ENCODE results near the gene PLEKHM3.
"Not testable (repeated sequence)": the region's sequence is repeated elsewhere in the genome, so short reads cannot be mapped to it uniquely, and the experiment has no call there.

Gene PLEKHM3

DNA sequence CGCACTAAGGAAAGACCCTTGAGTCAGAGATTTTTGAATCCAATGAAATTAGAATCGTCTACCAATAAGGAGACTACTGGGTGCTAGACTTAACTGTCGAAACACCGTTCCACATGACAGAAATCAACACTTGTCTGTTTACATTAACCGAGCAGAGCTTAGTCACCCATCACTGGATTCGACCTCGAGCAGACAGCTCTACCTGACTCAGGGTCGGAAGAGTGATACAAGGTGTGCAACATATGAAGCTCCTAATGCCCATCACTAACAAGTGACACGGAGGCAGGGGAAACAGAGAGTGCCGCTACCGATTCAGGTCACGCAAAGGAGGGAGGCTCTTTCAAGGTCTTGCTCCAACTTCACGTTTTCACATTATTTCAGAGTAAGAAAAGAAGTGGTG lies 201.5 kb downstream of the PLEKHM3 start:
- no peak for DNase-seq (ENCODE audit: low read depth)

DNA sequence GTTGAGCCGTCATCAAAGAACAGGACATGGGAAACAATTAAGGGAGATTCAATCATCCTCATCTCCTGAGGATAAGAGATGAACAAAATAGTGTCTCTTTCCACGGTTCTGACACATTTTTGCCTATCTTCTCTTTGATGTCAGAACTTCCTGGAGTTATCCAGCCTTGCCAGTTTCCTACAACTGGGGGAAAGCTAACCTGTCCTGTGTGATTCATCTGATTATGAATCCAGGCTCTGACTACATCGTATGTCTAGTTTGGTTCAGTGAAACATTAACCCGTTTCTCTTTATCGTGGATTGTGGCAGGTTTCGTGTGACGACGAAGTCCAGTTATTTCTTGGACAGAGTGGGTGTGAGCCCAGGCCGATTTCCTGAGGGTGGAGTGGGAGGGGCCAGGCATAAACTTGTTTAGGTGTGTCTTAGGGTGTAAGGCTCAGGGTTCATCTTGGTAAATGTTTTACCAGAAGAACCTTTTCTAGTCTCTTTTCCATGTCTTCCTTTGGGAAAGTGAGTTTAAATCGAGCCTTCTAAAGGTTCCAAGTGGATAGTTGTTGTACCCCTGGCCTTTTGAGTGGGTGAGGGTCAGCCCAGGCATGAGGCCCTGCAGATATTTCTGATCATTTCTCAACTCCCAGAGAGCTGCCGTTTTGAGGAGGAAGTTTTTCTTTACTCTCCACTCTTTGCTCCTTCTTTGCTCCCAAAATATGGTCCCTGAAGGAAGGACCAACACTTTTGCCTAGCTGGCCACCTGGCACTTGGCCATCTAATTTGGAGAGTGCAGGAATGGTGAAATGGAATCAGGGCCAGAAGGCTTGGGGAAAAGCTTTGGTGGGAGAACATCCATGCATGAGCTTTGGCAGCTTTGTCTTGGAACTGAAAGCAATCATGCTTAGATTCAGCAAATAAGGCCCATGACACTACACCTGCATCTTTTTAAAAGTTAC lies 205.2 kb downstream of the PLEKHM3 start:
- DNase-seq (ENCODE audit: low read depth), result no peak

DNA sequence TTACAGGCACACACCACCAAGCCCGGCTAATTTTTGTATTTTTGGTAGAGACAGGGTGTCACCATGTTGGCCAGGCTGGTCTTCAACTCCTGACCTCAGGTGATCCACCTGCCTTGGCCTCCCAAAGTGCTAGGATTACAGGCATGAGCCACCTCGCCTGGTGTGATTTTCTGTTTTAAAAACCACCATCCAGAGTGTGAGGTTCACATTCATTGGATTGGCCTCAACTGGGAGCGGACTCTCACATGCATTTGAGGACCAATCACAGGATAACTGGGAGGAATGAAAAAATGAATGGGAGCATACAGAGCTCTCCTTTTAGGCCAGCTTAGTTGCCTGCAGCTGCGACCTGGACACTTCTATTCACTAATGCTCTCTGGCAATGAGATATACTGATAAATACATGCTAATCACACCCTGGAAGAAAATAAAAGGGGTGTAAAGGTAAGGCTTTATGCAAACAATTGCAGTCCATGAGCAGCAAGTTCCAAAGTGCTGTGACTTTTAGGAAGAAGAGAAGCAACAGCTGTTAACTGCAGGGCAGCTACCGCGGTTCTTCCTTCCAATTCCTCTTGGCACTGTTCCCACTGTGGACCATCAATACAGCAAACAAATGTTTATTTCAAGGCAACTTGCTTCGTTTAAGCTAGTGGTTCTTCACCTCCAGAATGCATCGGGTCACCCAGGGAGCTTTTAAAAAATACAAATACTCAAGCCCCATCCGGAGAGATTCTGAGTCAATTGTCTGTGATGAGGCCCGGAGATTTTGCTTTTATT lies 206.1 kb downstream of the PLEKHM3 start:
- no peak for DNase-seq (ENCODE audit: low read depth)

DNA sequence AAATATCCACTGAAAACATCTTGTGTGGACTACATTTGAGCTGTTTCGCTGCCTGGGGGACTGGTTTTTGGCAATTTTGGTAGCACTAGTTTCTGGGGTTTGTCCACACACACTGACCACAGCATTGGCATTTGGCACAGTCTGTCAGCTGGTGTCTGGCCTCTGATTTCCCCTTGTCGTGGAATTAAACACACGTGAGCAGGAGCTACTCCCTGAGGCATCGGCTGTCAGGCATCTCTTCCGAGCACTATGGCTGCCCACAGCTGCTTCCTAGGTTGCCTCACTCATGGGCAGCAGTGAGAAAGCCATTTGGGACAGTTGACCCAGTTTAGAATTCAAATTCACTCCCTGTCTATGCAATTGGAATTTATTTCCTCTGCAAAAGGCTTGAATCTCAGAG lies 208.8 kb downstream of the PLEKHM3 start:
- DNase-seq (ENCODE audit: low read depth), result no peak

DNA sequence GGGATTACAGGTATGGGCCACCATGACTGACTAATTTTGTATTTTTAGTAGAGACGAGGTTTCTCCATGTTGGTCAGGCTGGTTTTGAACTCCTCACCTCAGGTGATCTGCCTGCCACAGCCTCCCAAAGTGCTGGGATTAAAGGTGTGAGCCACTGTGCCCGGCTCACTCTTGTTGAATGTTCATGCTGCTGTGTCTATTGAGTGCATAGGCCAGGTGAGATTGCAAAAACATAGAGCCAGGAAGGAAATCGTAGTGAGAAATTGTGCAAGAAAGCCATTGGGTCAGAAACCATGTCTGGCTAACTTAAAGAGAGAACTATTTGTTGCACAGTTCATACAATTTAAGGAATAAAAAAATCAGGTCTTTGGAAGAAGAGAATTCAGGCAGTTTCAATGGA lies 210.1 kb downstream of the PLEKHM3 start:
- no peak for DNase-seq (ENCODE audit: low read depth)

DNA sequence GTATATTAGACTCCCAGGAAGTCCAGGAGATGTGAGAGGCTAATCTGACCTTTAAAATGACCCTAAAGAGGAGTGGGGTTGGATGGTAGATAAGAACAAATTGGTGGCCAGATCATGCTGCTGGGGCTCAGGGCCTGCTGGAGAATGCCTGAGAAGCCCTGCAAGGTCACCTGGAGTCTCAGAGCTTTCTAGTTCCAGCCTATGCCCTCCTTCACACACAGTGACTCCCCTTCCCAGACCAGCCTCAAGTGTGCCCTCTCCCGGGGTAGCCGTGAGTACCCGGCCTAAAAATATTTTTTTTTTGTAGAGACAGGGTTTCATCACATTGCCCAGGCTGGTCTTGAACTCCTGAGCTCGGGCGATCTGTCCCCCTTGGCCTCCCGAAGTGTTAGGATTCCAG lies 211.4 kb downstream of the PLEKHM3 start:
- DNase-seq (ENCODE audit: low read depth), result no peak

DNA sequence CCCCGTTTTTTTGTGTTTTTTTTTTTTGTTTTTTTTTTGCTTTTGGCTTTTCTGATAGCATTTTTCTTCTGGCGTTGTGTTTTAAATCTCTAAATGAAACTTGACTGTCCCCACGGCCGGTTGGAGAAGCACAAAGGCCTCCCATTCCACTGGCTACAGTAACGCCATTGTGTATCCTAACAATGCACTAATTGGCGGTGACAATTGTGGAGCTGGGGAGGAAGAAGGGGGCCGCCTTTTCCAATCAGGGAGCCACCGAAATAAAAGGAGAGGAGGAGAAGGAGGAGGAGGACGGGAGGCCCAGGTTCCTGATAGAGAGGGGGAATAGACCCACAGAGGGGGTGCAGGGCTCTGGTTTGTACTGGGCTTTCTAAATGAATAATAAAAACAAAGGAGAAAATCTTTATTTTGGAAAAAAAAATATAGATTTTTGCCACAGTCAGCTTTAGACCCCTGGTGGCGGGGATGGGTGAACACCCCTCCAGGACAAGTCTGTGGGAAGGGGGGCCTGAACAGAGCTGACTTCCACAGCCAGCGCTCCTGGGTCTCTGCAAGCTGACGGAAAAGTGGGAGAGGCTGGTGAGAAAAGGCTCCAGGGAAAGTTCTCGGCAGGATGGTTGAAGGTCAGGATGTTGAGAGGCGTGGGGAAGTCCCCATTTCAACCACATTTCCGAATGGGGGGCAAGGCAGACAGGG lies 212.0 kb downstream of the PLEKHM3 start:
- no peak for DNase-seq (ENCODE audit: low read depth)

DNA sequence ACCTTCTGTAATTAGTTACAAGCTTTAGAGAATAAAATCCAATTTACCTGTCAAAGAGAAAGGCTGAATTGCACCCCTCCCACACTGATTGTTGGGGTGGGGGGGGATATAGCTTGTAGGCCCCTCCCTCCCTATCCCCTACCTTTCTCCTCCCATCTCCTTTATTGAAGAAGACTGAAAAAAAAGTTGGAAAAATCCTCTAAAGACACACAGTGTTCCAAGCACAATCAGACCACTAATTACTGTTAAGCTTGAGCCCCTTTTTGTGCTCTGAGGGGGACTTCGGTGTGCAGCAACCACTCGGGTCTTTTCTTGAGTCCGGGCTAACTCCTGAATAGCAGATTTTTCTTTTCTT lies 212.6 kb downstream of the PLEKHM3 start:
- DNase-seq (ENCODE audit: low read depth), result no peak

DNA sequence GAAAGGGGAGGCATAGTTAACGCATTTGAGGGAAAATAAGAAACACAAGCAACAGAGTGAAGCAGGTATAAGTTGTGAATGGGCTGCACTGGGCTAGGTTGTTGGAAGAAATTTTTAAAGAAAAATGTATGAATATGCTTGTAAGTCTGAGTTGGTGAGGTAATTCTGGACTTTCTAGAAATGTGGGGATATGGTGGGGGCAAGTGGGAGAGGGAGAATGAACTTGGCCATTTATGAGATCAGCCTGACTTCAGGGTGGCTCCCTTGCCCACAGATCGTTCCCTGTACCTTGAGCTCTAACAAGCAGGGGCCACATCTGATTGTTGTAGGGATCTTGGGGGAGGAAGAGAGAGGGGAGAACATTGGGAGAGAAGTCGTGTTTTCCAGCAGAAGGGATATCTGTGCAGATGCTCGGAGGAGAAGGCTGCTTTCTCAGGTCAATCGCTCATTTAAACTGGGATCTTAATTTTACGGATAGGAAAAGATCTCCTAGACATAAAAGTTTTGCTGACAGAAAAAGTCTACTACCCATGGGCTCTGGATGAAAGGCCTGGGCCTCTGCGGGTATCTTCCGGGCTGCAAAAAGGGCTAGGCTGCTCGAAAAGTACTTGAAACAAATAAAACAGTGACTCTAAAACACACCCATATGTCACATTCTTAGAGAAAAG lies 213.1 kb downstream of the PLEKHM3 start:
- no peak for DNase-seq (ENCODE audit: low read depth)

DNA sequence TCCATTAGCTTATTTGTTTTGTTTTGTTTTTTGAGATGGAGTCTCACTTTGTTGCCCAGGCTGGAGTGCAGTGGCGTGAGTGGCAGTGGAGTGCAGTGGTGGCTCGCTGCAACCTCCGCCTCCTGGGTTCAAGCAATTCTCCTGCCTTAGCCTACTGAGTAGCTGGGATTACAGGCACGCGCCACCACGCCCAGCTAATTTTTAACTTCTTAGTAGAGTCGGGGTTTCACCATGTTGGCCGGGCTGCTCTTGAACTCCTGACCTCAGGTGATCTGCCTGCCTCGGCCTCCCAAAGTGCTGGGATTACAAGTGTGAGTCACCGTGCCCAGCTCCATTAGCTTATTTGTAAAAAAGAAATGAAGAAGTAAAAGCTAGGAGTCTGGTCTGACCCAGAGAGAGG lies 213.7 kb downstream of the PLEKHM3 start:
- DNase-seq (ENCODE audit: low read depth), result not testable (repeated sequence)

DNA sequence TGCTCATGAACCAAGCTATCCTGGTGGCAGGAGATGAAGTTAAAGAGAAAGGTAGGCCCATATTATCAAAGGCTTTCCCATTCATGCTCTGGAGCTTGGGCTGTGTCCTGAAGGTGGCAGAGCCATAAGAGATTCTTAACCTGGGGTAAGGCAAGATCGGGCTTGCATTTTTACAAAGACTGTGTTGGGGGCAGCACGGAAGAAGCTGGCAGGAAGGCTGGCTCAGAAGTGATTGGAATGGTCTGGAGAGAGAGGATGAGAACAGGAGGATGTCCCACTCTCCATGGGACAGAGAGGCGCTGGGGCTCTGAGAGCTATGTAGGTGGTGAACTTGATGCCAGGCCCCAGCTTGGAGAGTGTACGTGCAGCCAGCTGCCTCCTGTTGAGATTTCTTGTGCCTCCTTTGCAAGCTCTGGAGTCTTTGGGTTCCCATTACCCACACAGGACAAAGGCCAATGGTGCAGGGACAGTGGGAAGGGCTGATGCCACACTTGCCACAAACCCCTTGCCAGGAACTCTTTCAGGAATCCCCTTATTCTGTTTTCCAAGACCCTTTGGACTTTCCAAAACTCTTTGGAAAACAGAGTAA lies 215.0 kb downstream of the PLEKHM3 start:
- no peak for DNase-seq (ENCODE audit: low read depth)

DNA sequence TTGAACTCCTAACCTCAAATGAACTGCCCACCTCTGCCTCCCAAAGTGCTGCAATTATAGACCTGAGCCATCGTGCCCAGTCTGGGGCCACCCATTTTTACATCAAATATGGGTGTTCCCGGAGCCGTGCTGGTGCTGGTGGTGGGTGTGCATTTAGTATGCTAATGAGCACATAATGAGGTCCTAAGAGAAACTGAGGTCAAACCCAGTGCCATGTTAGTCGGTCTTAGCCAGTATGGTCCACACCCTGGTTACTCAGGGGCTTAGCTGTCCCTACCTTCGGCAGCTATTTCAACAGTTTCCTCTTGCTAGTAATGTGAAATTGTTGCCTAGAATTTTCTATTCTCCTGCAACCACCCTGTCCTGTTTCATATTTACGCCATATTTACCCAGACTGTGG lies 217.2 kb downstream of the PLEKHM3 start:
- no peak for DNase-seq (ENCODE audit: low read depth)

DNA sequence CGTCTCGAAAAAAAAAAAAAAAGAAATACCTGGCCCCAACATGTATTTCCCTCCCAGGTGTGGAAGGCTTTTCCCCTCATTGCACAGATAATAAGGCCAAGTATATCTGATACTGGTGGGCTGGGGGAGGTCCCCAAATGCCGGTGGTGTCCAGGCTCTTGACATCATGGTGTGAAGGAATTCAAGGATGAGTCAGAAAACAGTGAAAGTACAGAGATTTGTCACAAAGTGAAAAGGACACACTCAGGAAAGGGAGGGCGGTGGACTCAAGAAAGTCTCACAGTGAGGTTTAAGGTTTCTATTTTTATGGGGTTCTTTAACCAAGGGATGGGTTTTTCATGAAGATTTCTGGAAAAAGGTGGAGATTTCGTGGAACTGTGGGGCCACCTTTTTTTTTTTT lies 217.8 kb downstream of the PLEKHM3 start:
- DNase-seq (ENCODE audit: low read depth), result no peak

DNA sequence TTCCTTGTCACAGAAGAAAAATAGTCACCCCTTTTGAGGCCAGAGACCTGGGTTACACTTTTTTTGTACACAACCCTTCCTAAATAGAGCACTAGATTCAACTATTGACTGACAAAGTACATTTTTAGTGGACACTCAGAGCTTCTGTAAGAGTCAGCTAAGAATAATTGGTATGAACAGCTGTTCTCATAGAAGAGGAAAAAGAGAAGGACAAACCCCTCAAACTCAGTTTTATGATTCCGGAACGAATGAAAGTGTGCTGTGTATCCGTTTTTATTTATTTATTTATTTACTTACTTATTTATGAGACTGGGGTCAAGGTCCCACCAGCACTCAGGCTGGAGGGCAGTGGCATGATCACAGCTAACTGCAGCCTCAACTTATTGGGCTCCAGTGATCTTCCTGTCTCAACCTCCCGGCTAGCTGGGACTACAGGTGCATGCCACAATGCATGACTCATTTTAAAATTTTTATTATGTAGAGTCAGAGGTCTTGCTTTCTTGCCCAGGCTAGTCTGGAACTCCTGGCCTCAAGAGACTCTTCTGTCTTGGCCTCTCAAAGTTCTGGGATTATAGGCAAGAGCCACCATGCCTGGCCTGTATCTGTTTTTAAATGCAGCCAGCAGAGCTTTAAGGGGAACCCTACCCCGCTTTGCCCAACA lies 219.6 kb downstream of the PLEKHM3 start:
- DNase-seq (ENCODE audit: low read depth), result no peak

DNA sequence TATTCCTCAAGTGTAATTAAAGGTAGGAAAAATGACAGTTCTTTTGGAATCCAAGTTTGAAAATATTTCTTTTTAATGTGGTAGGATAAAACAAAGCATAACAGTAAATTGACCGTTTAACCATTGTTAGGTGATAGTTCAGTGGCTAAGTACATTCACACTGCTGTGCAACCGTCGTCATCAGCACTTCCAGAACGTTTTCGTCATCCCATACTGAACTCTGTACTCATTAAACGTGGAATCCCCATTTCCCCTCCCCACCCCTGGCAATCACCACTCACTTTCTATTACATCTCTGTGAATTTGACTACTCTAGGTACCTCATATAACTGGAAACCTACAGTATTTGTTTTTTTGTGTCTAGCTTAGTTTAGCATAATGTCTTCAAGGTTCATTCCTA lies 222.7 kb downstream of the PLEKHM3 start:
- DNase-seq (ENCODE audit: low read depth), result no peak

DNA sequence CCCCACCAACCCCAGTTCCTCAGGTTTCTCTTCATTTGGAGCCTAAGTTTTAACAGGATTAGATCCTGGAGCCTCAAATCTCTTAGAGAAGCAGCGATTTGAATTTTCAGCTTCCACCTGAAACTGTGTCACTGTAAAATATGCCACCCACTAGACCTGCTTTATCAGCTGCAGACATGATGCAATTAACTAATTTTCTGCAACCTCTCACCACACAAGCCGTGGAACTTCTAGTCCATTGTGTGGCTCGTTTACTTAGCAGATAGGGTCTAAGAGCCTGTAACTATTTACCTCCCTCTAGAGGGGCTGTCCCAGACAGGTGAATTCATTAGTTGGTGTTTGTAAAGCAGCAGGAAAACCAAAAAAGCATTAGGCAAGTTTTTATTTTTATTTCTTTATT lies 224.1 kb downstream of the PLEKHM3 start:
- DNase-seq (ENCODE audit: low read depth), result no peak

DNA sequence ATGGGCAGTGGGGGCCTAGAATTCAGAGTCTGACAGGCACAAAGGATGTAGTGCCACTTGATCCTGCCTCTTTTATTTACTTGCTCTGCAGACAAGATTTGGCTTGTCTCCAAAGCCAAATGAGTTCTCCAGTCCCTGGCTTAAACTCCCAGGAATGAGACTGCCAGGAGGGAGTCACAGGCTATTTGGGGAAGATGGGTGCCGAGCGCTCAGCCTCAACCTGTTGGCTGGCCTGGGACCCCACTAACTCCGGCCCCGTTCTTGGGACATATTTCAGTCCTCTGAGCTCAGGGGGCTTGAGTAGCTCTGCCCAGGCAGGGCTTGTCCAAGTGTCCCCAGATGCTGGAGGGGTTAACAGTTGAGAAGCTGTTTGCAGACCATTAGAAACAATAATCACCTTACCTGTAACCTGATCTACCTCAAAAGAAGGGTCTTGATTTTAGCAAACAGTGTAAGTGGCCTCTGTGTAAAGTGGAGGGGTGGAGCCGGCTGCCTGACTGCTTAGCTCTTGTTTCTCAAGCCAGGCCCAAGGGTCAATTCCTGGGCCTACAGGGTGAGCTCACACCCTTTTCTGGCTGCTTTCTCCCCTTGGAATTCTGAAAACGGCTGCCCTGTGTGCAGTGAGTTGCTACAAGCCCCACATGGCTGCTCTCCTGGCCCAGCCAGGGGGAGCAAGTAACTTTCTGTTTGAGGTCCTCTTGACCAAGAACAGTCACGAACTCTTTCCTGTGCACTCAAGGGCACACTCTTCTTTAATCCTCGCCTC lies 228.6 kb downstream of the PLEKHM3 start:
- no peak for DNase-seq (ENCODE audit: low read depth)

DNA sequence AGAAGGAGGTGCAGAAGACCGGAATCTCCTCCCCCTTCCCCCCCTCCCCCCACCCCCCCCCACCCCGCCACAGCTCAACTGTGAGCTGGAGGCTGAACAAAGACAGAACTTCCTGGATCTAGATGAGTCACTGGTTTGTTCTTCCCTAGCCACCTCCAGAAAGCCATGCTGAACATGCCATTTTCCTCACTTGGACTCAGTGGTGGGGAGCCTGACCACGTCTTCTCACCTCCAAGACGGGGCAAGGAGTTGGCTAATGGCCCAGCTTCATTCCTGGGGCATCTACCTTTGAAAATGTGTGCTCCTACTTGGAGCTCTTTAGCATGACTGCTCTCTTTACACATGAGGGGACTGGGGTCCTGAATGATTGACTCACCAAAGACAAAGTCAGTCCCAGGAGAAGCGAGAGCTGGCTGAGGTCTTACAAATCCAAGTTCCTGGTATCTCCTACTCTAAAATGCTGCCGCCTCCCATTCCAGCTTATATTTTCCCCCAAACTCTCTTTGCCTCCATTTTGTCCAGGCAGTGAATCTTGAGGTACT lies 233.0 kb downstream of the PLEKHM3 start:
- no peak for DNase-seq (ENCODE audit: low read depth)

DNA sequence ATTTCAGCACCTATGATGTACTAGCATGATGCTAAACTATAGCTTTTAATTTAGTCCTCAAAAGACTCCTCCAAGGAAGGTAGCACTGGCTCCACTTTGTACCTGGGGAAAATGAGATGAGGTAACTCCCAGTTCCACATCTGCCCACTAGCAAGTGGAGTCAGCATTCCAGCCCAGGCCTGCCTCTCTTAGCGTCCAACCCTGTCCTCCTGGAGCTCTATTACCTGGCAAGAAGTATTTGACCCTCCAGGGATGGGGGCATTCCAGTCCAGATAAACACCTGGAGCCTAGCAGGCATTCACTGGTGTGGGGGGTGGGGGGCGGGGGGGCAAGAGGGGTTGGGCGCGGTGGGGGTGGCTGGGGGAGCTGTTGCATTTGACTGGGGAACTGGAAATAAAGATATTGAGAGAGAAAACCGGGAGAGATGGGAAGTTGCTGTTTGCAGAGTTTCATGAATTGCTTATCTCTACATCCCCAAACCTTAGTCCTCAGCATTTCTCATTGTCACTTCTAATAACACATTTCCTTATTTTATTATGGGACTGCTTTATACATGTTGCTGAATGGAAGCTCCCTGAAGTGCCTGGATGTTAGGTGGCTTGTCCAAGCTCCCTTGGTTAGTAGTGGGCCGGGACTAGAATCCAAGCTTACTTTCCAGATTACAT lies 233.6 kb downstream of the PLEKHM3 start:
- DNase-seq (ENCODE audit: low read depth), result no peak

DNA sequence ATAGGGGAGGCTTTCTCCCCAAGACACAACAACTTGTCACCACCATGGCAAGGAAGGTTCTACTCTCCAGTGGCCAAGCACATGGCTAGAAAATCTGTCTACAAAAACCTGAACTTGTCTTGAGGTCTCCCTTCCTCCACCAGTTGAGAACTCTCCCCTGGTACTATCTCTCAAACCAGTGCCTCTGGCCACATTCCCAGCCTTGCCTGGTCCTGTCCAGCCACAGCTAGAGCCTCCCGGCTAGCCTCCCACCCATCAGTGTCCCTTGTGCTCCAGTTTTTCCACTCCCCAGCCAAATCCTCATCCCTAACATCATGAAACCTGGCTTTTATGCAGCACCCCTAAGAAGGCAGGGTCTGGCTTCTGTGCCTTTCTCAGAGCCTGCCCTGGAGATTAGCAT lies 234.4 kb downstream of the PLEKHM3 start:
- no peak for DNase-seq (ENCODE audit: low read depth)
